Esophagus squamous epithelium (tissue), 4 donors: ENCODE results near the gene WDR18.

Experiments used
- CTCF ChIP-seq, 6 experiments: fragments of 450-650 bp in 4 of 6; fragments of 200-600 bp in 2 of 6; sonication (generic) in 2 of 6; IDR thresholded peaks; one replicate each; pipeline ENCODE4 v1.5.1; 2016 to 2019; ENCODE audit warnings: antibody characterized with exemption in 6 of 6, mild to moderate bottlenecking in 4 of 6, moderate library complexity in 4 of 6
- POLR2A ChIP-seq, 4 donors: fragments of 450-650 bp; IDR thresholded peaks; one replicate each; pipeline ENCODE4 v1.6.1; 2017; ENCODE audit warnings: antibody characterized with exemption in 4 of 4, mild to moderate bottlenecking in 4 of 4, moderate library complexity in 3 of 4

GRCh38 chr19:963486-963951, 20.6 kb upstream of the WDR18 start:
- TF ChIP-seq POLR2A (IDR thresholded peaks at IDR 0.05) = no peak
- no peak for TF ChIP-seq CTCF (IDR thresholded peaks at IDR 0.05)
